NOMO-1 treated with dmso at 0.1 percent for 144 hours (cell line): Measurements from ENCODE around the gene SPATA13.
"Not testable (repeated sequence)": the region's sequence is repeated elsewhere in the genome, so short reads cannot be mapped to it uniquely, and the experiment has no call there.

Experiments
- DNase-seq: peaks from one replicate; lab custom pipeline; 2025; ENCODE audit not compliant: unreplicated experiment; lab: John Stamatoyannopoulos, UW

SPATA13 gene

DNA sequence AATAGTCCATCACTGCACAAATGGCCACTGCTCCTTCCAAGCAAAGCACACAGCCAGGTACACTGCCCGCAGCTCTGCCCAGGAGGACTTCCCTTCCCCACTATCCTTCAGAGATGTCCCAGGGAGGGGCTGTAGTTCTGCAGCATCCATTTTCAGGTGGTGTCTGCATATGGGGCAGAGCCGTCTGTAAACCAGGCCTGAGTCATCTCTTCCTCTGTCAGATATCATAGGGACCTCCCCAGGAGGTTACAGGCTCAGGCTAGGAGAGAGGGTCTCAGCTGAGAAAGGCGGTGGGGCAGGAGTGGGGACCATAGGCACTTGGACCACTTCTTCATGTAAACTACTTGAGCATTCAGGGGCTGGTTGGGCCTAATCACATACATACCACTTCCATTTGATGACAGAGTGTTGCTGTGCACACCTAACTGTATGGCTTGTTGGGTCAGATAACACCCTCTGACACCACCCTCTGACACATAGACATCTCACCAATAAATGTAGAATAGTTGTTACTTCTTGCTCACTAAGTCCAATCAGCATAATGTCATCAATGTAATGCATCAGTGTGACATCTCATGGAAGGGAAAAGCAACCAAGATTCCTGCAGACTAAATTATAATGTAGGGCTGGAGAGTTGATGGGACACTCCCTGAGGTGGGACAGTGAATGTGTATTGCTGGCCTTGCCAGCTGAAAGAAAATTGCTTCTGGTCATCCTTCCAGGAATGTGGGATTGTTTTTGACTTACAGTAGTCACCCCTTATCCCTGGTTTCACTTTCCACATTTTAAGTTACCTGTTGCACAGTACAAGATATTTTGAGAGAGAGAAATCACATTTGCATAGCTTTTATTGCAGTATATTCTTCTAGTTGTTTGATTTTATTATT lies 189.5 kb downstream of the SPATA13 start:
- not testable (repeated sequence) for DNase-seq

GRCh38 chr13:24351423-24351822 lies 190.9 kb downstream of the SPATA13 start:
- DNase-seq, result no peak

- DNase-seq, result no peak
Observed at GRCh38 chr13:24353736-24354135, 193.2 kb downstream of the SPATA13 start.

GRCh38 chr13:24355103-24355502 lies 194.6 kb downstream of the SPATA13 start:
- DNase-seq, result no peak

- no peak for DNase-seq
Observed at GRCh38 chr13:24356270-24356669, 195.8 kb downstream of the SPATA13 start.
